Measurements from ENCODE around the gene MRM3.
"Not testable (repeated sequence)": the region's sequence is repeated elsewhere in the genome, so short reads cannot be mapped to it uniquely, and the experiment has no call there.

MRM3 gene, protein sequence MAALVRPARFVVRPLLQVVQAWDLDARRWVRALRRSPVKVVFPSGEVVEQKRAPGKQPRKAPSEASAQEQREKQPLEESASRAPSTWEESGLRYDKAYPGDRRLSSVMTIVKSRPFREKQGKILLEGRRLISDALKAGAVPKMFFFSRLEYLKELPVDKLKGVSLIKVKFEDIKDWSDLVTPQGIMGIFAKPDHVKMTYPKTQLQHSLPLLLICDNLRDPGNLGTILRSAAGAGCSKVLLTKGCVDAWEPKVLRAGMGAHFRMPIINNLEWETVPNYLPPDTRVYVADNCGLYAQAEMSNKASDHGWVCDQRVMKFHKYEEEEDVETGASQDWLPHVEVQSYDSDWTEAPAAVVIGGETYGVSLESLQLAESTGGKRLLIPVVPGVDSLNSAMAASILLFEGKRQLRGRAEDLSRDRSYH

DNA sequence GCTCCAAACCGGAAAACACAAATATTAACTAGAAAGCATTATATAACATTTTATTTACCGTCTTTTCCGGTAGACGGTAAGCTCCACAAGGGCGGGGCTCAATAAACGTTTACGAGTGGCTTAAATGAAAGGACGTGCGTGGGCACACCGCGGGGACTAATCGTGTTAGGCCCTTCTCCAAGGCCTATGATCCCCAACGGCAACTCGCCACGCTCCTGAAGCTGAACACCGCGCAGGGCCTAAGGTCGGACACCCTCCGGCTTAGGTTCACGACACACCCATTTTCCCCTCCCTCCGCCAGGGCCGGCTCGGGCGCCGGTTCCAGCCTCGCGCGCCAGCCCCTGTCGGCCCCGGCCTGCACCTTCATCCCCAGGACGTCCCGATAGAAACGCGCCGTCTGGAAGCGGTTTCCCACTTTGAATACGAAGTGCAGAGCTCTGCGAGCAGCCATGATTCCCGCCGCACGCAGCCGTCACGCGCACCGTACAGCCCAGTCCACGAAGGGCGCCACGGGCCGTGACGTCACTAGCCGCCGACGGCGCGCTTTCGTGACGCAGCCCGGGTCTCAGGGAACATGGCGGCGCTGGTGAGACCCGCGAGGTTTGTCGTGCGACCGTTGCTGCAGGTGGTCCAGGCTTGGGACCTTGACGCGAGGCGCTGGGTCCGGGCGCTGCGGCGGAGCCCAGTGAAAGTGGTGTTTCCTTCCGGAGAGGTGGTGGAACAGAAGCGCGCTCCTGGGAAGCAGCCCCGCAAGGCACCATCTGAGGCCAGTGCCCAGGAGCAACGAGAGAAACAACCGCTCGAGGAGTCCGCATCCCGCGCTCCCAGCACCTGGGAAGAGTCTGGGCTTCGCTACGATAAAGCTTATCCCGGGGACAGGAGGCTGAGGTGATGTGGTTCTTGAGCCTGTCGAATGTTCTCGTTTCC lies at the start of gene MRM3, which contains the start of gene GLOD4:
TSS of gene MRM3 (plus strand) at position 549 of the 927 bp plus-strand sequence. CDS start at position 575, 26 bp downstream.
TSS of gene GLOD4 (minus strand) at position 476 of the 927 bp plus-strand sequence. CDS start at position 451, 25 bp downstream.
- peak; percentile 81 for DNase-seq

DNA sequence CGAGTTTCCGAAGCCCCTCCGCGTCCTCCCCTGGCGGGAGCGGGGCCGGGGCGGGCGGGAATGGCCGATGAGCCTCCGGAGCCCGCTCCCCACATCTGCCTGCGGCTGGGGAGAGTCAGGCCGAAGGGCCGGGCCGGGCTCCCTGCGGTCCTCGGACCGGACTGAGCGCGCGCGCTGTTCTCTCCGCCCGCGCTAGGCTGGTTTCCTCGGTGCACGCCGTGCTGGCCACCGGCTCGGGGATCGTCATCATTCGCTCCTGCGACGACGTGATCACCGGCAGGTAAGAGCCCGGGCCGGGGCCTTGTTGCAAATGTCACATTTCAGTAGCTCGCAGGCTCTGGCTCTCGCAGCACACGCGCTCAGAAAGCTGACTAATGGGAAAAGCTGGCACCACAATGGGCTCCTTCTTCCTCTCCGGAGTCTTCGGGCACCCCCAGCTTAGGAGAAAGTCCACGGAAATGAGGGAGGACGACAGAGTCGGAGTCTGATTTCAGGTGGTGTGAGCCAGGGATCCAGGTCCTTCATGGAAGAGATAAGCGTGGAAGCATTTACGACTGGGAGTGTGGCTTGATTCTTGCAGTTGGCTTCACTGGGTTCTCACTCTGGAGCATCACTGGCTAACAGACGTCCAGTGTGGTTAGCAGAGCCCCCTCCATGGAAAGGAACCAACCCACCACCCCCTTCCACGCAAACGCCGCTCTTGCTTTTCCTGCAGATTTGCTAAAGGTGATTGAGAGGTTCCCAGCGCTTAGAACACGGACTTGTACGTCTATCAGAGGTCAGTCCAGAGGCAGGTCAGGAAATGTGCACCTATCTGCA lies 49.0 kb upstream of the MRM3 start:
- peak; percentile 49 for DNase-seq

DNA sequence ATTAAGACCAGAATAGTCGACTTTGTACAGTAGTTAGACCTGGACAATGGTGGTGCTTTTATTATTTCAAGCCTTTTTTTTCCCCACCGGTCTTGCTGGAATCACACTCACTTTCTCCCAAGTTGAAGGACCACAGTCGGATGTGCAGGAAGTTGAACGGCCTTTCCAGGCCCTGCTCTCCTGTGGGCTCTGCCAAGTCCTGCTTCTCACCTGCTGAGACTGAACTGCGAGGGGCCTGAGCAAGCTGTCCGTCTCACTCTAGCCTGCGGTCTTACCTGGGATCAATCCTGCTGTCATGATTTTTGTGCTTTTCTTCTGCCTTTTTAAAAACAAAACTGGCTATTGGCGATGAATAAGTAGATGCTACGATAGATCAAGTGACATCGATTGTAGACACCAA lies 48.4 kb upstream of the MRM3 start:
- no peak for DNase-seq

DNA sequence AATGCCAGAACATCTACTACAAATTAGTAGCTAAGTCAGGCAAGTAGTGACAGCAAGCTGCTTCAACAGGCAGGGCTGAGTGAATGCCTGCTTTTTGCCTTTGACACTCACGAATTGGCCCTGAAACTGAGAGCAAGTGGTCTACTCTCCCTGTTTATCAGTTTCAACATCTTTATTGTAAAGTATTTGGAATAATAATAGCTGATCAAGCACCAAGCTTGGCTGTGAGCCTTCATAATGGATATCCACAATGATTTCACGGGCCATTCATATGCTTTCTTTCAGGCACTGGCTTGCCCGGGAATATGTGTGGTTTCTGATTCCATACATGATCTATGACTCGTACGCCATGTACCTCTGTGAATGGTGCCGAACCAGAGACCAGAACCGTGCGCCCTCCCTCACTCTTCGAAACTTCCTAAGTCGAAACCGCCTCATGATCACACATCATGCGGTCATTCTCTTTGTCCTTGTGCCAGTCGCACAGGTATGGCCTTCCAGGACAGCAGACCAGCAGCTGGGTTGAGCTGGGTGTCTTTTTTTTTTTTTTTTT lies 44.5 kb upstream of the MRM3 start:
- no peak for DNase-seq

DNA sequence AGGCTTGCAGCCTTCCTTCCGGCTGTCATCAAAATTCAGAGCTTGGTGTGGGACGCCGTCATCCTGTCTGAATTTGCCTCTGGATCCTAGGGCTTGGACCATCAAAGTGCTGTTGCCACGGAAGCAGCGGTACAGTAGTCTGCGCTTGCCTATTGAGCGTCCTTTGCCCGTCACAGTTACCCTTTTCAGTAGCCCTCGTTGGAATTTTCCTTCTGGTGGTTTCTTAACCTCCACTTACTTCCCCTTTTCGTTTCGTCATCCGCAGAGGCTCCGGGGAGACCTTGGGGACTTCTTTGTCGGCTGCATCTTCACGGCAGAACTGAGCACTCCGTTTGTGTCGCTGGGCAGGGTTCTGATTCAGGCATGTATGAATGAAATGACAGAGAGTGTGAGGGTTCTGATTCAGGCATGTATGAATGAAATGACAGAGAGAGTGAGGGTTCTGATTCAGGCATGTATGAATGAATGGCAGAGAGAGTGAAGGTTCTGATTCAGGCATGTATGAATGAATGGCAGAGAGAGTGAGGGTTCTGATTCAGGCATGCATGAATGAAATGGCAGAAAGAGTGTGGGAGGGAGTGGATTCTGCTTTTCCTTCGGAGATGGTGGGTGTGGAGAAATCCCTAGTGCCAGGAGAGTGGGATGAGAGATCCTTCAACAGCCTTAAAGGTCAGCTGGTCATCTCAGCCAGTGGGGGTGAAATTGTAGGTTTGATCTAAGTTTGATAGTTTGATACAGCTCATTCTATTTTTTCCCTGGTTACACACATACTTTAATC lies 41.7 kb upstream of the MRM3 start:
- no peak for DNase-seq

DNA sequence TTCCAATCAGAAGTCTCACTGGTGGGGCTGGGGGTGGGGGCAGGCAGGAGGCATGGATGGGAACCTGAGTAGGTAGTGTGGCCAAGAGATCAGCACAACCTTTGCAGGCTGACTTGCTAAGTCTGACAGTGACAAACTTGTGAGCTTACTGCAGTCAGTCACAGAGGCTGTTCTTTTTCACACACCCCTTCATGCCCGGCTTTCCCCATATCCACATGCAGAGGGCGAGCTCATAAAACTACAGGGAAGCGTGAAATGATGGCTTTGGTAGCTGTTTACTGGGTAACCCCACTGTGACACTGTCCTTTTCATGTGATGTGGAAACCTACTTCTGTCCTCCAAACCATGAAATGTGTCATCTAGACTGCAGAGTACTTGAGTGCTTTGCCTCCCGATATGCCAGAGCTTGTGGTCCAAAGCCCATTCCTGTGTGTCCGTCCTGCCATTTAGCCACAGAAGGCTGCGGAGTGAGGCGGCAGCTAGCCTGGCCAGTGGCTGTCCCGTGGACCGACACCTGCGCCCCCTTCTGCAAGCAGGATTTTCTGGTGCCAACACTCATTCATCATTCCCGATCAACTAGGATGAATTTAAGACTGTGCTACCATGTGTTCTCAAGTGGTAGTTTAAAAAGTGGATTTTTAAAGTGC lies 39.9 kb upstream of the MRM3 start:
- no peak for DNase-seq

DNA sequence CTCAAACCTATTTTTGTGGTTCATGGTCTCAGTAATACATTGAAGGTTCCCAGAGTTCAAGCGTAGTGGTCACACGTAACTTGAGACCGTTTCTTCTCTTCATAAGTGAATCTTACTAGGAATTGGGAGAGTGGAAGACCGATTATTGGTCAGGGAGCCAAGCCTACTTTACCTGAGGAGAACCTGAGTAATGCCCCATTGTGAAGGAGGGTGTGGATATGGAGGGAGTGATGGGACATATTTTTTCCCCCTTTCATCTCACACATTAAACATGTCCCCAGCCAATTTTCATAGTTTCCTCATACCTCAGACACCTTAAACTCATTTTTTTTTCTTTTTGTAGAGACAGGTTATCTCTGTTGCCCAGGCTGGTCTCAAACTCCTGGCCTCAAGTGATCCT lies 39.0 kb upstream of the MRM3 start:
- DNase-seq: no peak

DNA sequence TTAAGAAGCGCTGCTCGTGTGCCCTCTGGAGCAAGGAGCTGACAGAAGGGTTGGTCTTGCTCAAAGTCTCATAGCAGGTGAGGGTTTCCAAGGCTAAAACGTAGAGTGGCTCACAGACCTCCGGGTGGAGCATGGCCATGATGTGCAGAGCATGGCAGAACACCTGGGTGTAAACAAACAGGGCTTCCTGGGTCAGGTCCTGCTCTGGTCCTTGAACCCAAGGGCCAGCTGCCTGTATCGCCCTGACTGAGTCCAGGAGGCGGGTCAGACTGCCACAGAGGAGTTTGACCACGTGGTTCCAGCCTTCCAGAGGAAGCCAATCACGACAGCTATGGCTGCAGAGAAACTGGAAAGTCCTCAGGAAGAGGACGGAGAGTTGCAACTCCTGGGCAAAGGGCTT lies 37.2 kb upstream of the MRM3 start:
- DNase-seq: no peak

DNA sequence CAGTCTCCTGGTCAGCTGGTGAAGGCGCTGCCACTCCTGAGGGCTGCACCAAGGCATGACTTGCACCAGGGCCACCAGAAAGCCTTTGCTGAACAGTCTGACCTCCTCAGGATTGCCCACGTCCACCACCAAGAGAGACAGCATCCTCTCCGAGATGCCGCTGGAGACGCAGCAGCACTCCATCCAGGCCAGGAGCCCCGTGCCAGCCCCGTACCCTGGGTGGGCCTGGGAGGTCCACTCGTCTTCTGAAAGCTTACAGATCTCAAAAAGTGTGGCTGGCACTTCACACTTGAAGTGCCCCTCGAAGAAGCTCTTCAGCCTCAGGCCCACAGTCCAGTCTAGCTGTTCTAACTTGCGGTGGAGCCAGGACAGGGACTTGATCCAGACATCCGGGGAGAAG lies 36.7 kb upstream of the MRM3 start:
- no peak for DNase-seq

DNA sequence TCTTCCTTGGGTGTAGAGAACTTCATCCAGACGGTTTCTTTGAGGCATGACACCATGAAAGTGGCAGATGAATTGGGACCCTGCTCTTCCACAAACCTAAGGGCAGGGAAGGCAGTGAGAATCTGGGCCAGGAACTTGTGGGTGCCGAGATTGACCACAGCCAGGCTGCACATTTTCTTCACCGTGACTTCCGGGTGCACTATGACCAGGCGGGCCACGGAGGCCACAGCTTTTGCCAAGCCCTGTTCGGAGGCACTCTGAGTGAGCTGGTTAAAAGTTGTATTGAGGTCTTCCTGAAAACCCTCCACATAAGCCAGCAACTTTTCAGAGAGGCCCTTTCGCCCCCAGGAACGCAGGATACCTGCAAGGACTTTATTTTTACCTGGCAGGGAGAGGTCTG lies 36.0 kb upstream of the MRM3 start:
- DNase-seq: no peak

DNA sequence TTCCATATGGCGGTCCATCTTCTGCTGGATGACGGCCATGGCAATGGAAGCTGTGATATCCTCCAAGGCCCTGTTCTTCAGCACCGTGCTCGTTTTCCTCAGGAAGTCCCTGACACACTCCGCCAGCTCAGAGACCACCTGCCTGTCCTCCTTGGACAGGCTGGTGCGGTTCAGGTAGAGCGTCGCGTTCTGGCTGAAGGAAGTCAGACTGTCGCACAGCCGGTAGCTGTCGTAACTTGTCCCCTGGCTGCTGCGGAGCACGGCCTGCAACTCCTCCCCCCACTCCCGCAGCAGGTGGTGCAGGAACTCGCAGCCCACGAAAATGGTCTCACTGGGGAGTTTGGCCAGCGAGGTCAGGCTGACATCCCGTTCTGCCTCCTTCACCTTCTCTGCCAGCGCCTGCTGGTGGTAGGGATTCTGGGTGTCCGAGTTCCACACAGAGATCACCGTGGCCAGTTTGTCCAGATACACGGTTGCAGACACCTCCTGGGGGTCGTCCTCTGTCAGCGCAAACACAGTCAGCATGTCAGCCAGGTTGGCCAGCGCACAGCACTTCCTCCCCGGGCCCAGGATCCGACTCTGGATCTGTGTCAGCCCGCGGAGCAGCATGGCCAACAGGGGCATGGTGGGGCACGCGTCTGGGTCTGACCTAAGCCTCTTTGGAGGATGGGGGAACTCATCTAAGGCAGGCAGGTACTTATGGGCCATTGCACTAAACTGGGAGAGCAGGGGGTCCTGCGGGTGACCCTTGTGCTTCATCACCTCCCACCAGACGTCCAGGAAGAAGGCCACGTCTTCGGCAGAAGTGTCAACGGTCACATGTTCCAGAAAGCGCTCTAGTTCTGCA lies 35.1 kb upstream of the MRM3 start:
- no peak for DNase-seq

DNA sequence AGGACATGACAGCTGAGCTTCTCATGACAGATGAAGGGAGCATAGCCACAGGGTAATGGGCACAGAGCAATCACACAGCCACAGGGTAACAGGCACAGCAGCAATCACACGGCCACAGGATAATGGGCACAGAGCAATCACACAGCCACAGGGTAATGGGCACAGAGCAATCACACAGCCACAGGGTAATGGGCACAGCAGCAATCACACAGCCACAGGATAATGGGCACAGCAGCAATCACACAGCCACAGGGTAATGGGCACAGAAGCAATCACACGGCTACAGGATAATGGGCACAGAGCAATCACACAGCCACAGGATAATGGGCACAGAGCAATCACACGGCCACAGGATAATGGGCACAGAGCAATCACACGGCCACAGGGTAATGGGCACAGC lies 33.5 kb upstream of the MRM3 start:
- DNase-seq: not testable (repeated sequence)

DNA sequence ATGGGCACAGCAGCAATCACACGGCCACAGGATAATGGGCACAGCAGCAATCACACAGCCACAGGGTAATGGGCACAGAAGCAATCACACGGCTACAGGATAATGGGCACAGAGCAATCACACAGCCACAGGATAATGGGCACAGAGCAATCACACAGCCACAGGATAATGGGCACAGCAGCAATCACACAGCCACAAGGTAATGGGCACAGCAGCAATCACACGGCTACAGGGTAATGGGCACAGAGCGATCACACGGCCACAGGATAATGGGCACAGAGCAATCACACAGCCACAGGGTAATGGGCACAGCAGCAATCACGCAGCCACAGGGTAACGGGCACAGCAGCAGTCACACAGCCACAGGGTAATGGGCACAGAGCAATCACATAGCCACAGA lies 32.8 kb upstream of the MRM3 start:
- not testable (repeated sequence) for DNase-seq

DNA sequence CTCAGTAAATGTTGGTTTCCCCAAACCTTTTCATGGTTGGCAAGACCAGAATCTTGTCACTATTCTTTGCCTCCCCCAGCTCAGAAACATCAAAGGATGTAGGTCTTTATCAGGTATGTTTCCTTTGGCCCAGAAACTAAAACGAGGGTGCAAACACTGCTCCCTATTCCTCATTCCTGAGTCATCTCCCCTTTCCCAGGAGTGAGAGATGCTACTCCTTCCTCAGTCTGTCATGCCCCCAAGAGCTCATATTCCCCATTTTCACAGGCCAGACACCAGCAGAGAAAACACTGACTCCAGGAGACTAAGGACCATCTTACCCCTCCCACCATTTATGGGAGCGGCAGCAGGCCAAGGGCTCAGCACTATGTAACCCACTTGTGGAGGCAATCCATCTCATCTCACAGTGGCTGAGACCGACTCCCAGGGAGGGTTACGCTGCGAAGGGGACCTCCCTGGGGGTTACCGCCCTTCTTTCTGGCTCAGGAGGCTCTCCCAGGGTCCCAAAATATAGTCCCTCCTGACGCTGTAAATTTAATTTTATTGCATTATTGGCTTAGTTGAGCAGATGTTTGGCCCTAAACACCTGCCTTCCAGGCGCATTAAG lies 31.6 kb upstream of the MRM3 start:
- DNase-seq: peak; percentile 25

DNA sequence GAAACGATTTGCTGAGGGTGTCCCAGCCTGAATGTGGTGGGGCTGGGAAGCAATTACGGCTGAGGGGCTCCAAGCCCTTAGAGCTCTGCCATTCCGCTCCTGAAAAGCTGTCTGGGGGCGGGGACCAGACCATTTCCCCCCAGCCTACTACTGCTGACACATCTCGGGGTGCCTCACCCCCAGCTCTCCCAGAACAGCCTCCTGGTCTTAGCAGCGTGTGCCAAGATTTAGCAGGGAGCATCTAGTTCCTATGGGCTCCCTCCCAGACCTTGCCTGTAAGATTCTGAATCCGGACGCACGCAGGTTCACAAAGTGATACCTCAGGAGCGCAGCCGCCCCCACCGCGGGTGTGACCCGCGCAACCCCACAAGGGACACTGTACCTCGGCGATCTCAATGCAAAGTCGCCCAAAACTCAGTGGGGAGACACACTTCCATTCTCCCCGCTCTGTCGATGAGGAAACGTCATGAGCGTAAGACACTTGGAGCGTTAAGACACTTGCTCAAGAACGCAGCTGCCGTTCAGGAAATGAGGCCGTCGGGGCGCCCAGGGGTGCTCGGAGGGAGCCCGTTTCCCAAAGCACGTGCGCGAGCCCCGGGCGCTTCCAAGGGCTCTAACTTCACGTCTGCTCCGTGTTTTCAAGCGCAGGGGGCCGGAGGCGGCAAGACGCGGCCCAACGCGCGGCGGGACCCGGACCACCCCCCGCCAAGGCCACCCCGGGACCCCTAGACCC lies 30.7 kb upstream of the MRM3 start:
- DNase-seq: peak; percentile 59

DNA sequence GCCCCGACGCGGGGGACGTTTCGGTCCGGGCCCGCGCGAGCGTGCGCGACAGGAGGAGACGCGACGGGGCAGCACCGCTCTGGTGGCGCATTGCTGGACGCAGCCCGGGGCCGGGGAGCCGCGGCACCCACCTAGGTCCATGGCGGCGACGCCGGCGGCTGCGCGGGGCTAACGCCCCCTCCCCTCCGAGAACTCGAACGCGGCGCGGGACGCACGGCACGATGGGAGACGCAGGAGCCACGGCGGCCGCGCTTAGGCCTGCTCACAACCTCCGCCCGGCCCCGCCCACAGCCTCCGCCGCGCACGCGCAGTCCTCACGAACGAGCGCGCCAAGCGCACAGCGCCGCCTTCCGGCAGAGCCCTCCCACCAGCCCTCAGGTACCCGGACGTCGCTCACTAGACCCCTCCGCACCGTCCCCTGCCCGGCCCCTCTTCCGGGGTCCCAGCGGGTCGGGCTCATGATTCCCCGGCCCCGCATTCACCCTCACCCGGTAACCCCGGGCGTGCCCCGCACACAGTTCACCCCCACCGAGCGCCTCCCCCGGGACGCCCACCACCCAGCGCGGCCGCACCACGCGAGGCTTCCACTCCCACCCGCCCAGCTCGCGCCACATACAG lies 30.0 kb upstream of the MRM3 start, which contains the start of gene GEMIN4:
TSS of gene GEMIN4 (minus strand) at position 263 of the 618 bp plus-strand sequence. CDS start at position 141, 122 bp downstream.
- DNase-seq: peak; percentile 79

DNA sequence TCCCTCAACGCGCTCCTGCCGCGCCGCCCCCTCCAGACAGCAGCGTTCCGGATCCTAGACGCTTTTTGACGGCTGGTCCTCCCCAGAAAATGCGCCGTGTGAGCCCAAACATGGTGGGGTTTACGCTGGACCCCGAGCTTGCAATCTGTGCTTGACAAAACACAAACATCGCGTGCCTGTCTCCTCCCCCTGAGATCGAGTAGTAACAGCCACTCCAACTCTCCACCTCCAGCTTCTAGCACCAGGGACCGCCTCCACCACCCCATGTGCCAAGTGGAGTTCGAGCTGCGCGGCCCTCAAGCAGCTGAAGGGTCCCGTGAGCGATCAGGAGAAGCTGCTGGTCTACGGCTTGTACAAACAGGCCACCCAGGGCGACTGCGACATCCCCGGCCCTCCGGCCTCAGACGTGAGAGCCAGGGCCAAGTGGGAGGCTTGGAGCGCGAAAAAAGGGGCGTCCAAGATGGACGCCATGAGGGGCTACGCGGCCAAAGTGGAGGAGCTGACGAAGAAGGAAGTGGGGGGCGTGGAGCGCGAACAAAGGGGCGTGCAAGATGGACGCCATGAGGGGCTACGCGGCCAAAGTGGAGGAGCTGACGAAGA lies 29.4 kb upstream of the MRM3 start:
- no peak for DNase-seq

DNA sequence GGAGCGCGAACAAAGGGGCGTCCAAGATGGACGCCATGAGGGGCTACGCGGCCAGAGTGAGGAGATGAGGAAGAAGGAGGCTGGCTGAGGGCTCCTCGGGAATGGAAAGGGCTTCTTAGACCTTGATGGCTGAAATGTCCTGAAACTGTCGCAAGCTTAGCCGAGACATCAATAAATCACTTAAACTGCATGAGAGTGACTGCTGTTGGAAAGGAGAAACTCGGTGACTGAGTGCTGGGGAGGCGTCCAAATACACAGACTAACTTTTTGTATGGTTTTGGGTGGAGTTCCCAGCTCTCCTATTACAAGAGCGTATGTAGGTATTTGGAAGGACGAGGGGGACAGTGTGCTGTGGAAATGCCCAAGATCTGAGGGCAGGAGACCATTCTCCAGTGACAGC lies 28.7 kb upstream of the MRM3 start:
- DNase-seq: no peak
